Neuronal stem cell (in vitro differentiated cells): ENCODE results near the gene NLGN4X.

Experiments used
- DNase-seq: peaks from one replicate; pipeline ENCODE4 v3.0.0-alpha.2; 2013; ENCODE audit warnings: low spot score
- H2AFZ ChIP-seq: one replicate; pipeline ENCODE4 v1.6.1; 2013; ENCODE audit warnings: mild to moderate bottlenecking, low read length, inconsistent platforms
- H2AK5ac ChIP-seq: 2 replicates; pipeline ENCODE4 v1.6.1; 2013; ENCODE audit warnings: low read depth, mild to moderate bottlenecking, inconsistent platforms, low read length, moderate library complexity, mixed read lengths
- H2BK120ac ChIP-seq: 2 replicates; pipeline ENCODE4 v1.6.1; 2013; ENCODE audit warnings: low read depth, mild to moderate bottlenecking, inconsistent platforms, low read length, moderate library complexity, mixed read lengths
- H2BK12ac ChIP-seq: one replicate; pipeline ENCODE4 v1.6.1; 2013; ENCODE audit warnings: low read length, inconsistent platforms
- H2BK15ac ChIP-seq: 2 replicates; pipeline ENCODE4 v1.6.1; 2013; ENCODE audit warnings: mild to moderate bottlenecking, low read length, inconsistent platforms, mixed read lengths
- H2BK5ac ChIP-seq: one replicate; pipeline ENCODE4 v1.6.1; 2013; ENCODE audit warnings: inconsistent platforms, mild to moderate bottlenecking, low read length, moderate library complexity
- H3K14ac ChIP-seq: one replicate; pipeline ENCODE4 v1.6.1; 2013; ENCODE audit warnings: low read length, inconsistent platforms
- H3K18ac ChIP-seq: 2 replicates; pipeline ENCODE4 v1.6.1; 2013; ENCODE audit warnings: low read length, inconsistent platforms
- H3K23ac ChIP-seq: 2 replicates; pipeline ENCODE4 v1.6.1; 2013; ENCODE audit warnings: low read depth, mild to moderate bottlenecking, mixed read lengths, low read length, inconsistent platforms; ENCODE audit not compliant: poor library complexity
- H3K27ac ChIP-seq: replicated peaks from 3 replicates; pipeline ENCODE4 v1.5.1; 2013; ENCODE audit warnings: low read length, inconsistent platforms
- H3K27me3 ChIP-seq, 3 experiments: 2 replicates each; pipeline ENCODE4 v1.6.1; 2013; ENCODE audit warnings: low read length in 3 of 3, mild to moderate bottlenecking in 2 of 3, inconsistent platforms in 1 of 3, low read depth in 1 of 3, mixed read lengths in 1 of 3, moderate library complexity in 1 of 3; ENCODE audit not compliant: control insufficient read depth in 3 of 3, insufficient read depth in 3 of 3
- H3K36me3 ChIP-seq, 2 donors: replicated peaks in 1 of 2; 2 replicates each; pipeline ENCODE4 v1.6.1; 2013; ENCODE audit warnings: low read length in 2 of 2; ENCODE audit not compliant: control insufficient read depth in 2 of 2, insufficient read depth in 2 of 2
- H3K4ac ChIP-seq: 2 replicates; pipeline ENCODE4 v1.6.1; 2013; ENCODE audit warnings: inconsistent platforms, mild to moderate bottlenecking, low read length, moderate library complexity
- H3K4me1 ChIP-seq, 2 donors: 1 replicate in 1 of 2; 2 replicates in 1 of 2; pipeline ENCODE4 v1.6.1; 2013; ENCODE audit warnings: low read length in 2 of 2, low read depth in 1 of 2; ENCODE audit not compliant: control insufficient read depth in 2 of 2, insufficient read depth in 1 of 2
- H3K4me2 ChIP-seq: one replicate; pipeline ENCODE4 v1.6.1; 2013; ENCODE audit warnings: mild to moderate bottlenecking, low read length, inconsistent platforms; ENCODE audit not compliant: insufficient read depth, poor library complexity, severe bottlenecking
- H3K4me3 ChIP-seq, 2 donors: 2 replicates each; pipeline ENCODE4 v1.5.1; 2013; ENCODE audit warnings: low read length in 2 of 2, mild to moderate bottlenecking in 2 of 2, inconsistent platforms in 1 of 2, moderate library complexity in 1 of 2
- H3K79me1 ChIP-seq: one replicate; pipeline ENCODE4 v1.6.1; 2013; ENCODE audit warnings: low read depth, mild to moderate bottlenecking, inconsistent platforms, low read length, moderate library complexity
- H3K9ac ChIP-seq: one replicate; pipeline ENCODE4 v1.6.1; 2013; ENCODE audit warnings: mild to moderate bottlenecking, low read depth, low read length, inconsistent platforms; ENCODE audit not compliant: poor library complexity
- H3K9me3 ChIP-seq, 2 donors: replicated peaks in 1 of 2; 2 replicates each; pipeline versions ENCODE3 to v1.6.1; 2013; ENCODE audit warnings: low read length in 2 of 2, mild to moderate bottlenecking in 2 of 2, inconsistent platforms in 1 of 2, low read depth in 1 of 2, mixed read lengths in 1 of 2, moderate library complexity in 1 of 2; ENCODE audit not compliant: control insufficient read depth in 2 of 2, insufficient read depth in 1 of 2
- H4K8ac ChIP-seq: one replicate; pipeline ENCODE4 v1.6.1; 2013; ENCODE audit warnings: low read depth, mild to moderate bottlenecking, inconsistent platforms, low read length, moderate library complexity
- H4K91ac ChIP-seq: one replicate; pipeline ENCODE4 v1.6.1; 2013; ENCODE audit warnings: low read length, low read depth, mild to moderate bottlenecking, inconsistent platforms; ENCODE audit not compliant: poor library complexity
- WGBS, 2 donors: extraction: QIAGEN DNeasy Blood & Tissue Kit; methylation state at CpG; one replicate each; pipeline ENCODE4 v1.1.7; 2013; ENCODE audit warnings: missing lambda C conversion rate in 2 of 2, mixed read lengths in 1 of 2; ENCODE audit not compliant: insufficient read length in 2 of 2, insufficient replicate concordance in 1 of 2; ENCODE audit errors: extremely low coverage in 2 of 2; 5-methylcytosine and 5-hydroxymethylcytosine counted together

Gene NLGN4X

GRCh38 chrX:6012357-6012756, 216.3 kb downstream of the NLGN4X start:
- no peak overlapping the region for H2BK12ac ChIP-seq
- H2BK120ac ChIP-seq, result no peak overlapping the region
- no peak for DNase-seq
- no peak overlapping the region for H3K4me2 ChIP-seq
- H2AK5ac ChIP-seq, result no peak overlapping the region
- no peak overlapping the region for H3K18ac ChIP-seq
- no peaks in the 10 kb centered on the region for H3K4me1 ChIP-seq
- no peak overlapping the region for H3K23ac ChIP-seq
- no peak overlapping the region for H3K4ac ChIP-seq
- no peak overlapping the region for H4K91ac ChIP-seq
- H3K27ac ChIP-seq, result no peak overlapping the region
- H3K27me3 ChIP-seq, result no peaks in the 10 kb centered on the region
- no peak overlapping the region for H2BK15ac ChIP-seq
- H3K14ac ChIP-seq, result no peak overlapping the region
- H2AFZ ChIP-seq, result no peak overlapping the region
- no peak overlapping the region for H4K8ac ChIP-seq
- no peak overlapping the region for H2BK5ac ChIP-seq
- H3K9ac ChIP-seq, result no peak overlapping the region
- H3K36me3 ChIP-seq, result no peaks in the 10 kb centered on the region
- H3K79me1 ChIP-seq, result no peaks in the 10 kb centered on the region
- WGBS, 2 donors, result no CpG with 5 or more reads among the region's 2 CpGs
- H3K4me3 ChIP-seq, result no peak overlapping the region
- H3K9me3 ChIP-seq, result no peaks in the 10 kb centered on the region

- Histone ChIP-seq H3K23ac (no peak overlapping the region), H2BK15ac (no peak overlapping the region), H3K79me1 (no peaks in the 10 kb centered on the region), H2BK12ac (no peak overlapping the region), H3K4me1 (no peaks in the 10 kb centered on the region), H2AK5ac (no peak overlapping the region), H3K4me2 (no peak overlapping the region), H3K9ac (no peak overlapping the region), H3K18ac (no peak overlapping the region), H4K91ac (no peak overlapping the region), H4K8ac (no peak overlapping the region), H3K27ac (no peak overlapping the region), H3K14ac (no peak overlapping the region), H3K36me3 (no peaks in the 10 kb centered on the region), H2BK5ac (no peak overlapping the region), H2AFZ (no peak overlapping the region), H3K4me3 (no peak overlapping the region), H3K4ac (no peak overlapping the region), H2BK120ac (no peak overlapping the region), H3K9me3 (no peaks in the 10 kb centered on the region), H3K27me3 (no peaks in the 10 kb centered on the region)
- DNase-seq, result no peak
These were observed 222.8 kb downstream of the NLGN4X start for GRCh38 chrX:6005856-6006255.

GRCh38 chrX:6004529-6004928, 224.1 kb downstream of the NLGN4X start:
- H3K27me3 ChIP-seq, result no peaks in the 10 kb centered on the region
- no peak overlapping the region for H3K9ac ChIP-seq
- WGBS, 2 donors, result no CpG with 5 or more reads among the region's 4 CpGs
- H3K36me3 ChIP-seq, result no peaks in the 10 kb centered on the region
- H3K27ac ChIP-seq, result no peak overlapping the region
- no peaks in the 10 kb centered on the region for H3K9me3 ChIP-seq
- no peak overlapping the region for H2AFZ ChIP-seq
- no peaks in the 10 kb centered on the region for H3K79me1 ChIP-seq
- no peak overlapping the region for H3K4me3 ChIP-seq
- H4K91ac ChIP-seq, result no peak overlapping the region
- no peak overlapping the region for H2BK15ac ChIP-seq
- H4K8ac ChIP-seq, result no peak overlapping the region
- no peak for DNase-seq
- H3K14ac ChIP-seq, result no peak overlapping the region
- H2AK5ac ChIP-seq, result no peak overlapping the region
- H3K4ac ChIP-seq, result no peak overlapping the region
- no peak overlapping the region for H3K23ac ChIP-seq
- H2BK12ac ChIP-seq, result no peak overlapping the region
- no peaks in the 10 kb centered on the region for H3K4me1 ChIP-seq
- no peak overlapping the region for H2BK5ac ChIP-seq
- no peak overlapping the region for H2BK120ac ChIP-seq
- H3K4me2 ChIP-seq, result no peak overlapping the region
- no peak overlapping the region for H3K18ac ChIP-seq

- Histone ChIP-seq H2BK5ac (no peak overlapping the region), H3K23ac (no peak overlapping the region), H2AFZ (no peak overlapping the region), H4K91ac (no peak overlapping the region), H2BK12ac (no peak overlapping the region), H3K36me3 (no peaks in the 10 kb centered on the region), H3K4me1 (peaks cover 0 to 6% of the 10 kb centered on the region in 2 donors), H3K4ac (no peak overlapping the region), H2BK15ac (no peak overlapping the region), H4K8ac (no peak overlapping the region), H3K4me3 (no peak overlapping the region), H3K14ac (no peak overlapping the region), H2BK120ac (no peak overlapping the region), H3K27me3 (no peaks in the 10 kb centered on the region), H3K9me3 (no peaks in the 10 kb centered on the region), H2AK5ac (no peak overlapping the region), H3K27ac (no peak overlapping the region), H3K9ac (no peak overlapping the region), H3K18ac (no peak overlapping the region), H3K4me2 (no peak overlapping the region), H3K79me1 (no peaks in the 10 kb centered on the region)
- DNase-seq, result no peak
- no CpG with 5 or more reads among the region's 5 CpGs for WGBS, 2 donors
These were observed 226.6 kb downstream of the NLGN4X start for GRCh38 chrX:6002056-6002455.
